ENCODE results near the gene HOGA1. TPM values are rescaled to one million over a fixed set of nuclear protein-coding genes. Genes with fewer than 3 reads are reported as not detected.

The HOGA1 gene
- total and polyA plus RNA-seq, 4 donors: 21.7 to 31.4 (median 22.8) TPM

DNA sequence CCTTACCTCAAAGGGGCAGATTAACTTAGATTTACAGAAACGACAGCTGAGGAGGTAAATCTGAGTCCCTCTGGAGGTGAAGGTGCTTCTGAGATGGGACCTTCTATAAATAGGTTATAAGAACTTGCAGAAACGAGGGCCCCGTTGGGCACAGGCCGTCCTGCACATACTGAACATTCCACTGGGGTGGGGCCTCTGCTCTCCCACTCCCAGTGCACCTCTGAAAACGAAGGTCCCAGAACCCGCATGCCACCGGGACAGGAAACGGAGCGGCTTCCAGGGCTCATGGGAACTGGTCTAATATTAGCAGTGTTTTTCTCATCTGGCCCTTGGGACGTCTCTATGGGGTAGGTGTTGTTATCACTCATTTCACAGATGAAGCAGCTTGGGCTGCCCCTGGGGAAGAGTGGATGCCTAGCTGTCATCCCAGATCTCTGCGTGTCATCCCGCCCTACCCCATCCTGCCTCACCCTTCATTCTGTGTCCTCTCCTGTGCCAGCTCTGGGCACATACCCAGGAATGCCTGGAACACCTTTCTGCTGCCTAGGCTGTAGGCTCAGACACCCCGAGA, 24.9 kb downstream of the HOGA1 start (continued):
- TF ChIP-seq RAD21 (IDR thresholded peaks at IDR 0.05): no peak
- no peak for TF ChIP-seq SP1 (IDR thresholded peaks at IDR 0.05)
- TF ChIP-seq, protein P1, sequence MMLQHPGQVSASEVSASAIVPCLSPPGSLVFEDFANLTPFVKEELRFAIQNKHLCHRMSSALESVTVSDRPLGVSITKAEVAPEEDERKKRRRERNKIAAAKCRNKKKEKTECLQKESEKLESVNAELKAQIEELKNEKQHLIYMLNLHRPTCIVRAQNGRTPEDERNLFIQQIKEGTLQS (IDR thresholded peaks at IDR 0.05): no peak
- TF ChIP-seq, protein P2, sequence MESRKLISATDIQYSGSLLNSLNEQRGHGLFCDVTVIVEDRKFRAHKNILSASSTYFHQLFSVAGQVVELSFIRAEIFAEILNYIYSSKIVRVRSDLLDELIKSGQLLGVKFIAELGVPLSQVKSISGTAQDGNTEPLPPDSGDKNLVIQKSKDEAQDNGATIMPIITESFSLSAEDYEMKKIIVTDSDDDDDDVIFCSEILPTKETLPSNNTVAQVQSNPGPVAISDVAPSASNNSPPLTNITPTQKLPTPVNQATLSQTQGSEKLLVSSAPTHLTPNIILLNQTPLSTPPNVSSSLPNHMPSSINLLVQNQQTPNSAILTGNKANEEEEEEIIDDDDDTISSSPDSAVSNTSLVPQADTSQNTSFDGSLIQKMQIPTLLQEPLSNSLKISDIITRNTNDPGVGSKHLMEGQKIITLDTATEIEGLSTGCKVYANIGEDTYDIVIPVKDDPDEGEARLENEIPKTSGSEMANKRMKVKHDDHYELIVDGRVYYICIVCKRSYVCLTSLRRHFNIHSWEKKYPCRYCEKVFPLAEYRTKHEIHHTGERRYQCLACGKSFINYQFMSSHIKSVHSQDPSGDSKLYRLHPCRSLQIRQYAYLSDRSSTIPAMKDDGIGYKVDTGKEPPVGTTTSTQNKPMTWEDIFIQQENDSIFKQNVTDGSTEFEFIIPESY (IDR thresholded peaks at IDR 0.05): no peak
- TF ChIP-seq EGR1 (IDR thresholded peaks at IDR 0.05; ENCODE audit: low read depth in 2 of 2): no peak

DNA sequence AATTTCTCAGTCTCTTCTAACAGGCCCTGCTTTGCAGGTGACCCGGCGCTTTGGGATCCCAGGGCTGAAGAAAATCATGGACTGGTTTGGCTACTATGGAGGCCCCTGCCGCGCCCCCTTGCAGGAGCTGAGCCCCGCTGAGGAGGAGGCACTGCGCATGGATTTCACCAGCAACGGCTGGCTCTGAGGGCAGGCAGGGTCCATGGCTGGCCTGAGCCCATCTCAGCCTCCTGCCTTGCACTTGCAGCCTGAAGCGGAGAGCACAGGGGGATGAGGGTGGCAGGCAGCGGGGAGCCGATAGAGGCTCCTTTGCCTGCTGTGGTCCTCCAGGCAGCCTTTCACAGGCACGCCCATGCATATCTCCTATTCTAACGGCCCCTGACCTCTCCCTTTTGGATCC, 27.3 kb downstream of the HOGA1 start:
- 89% methylated on average over 12 of the region's 12 CpGs for WGBS
- TF ChIP-seq HNF4A (conservative IDR thresholded peaks at IDR 0.05) (no peak), SP1 (IDR thresholded peaks at IDR 0.05) (no peak), FOXA2 (IDR thresholded peaks at IDR 0.05) (no peak), JUND (IDR thresholded peaks at IDR 0.05) (no peak), YY1 (IDR thresholded peaks at IDR 0.05) (no peak)
- TF ChIP-seq, protein P1 (IDR thresholded peaks at IDR 0.05): no peak
- Histone ChIP-seq H3K4me1 (ENCODE audit: control insufficient read depth in 4 of 4, insufficient read depth in 4 of 4, low read length in 3 of 4) (no peaks in the 10 kb centered on the region), H3K27ac (ENCODE audit: low read depth in 1 of 2, low read length in 2 of 2) (no peak overlapping the region), H3K27me3 (ENCODE audit: control insufficient read depth in 4 of 4, insufficient read depth in 4 of 4, low read length in 3 of 4) (no peaks in the 10 kb centered on the region), H3K9ac (ENCODE audit: low read depth in 1 of 2, low read length in 2 of 2) (no peak overlapping the region), H3K36me3 (ENCODE audit: control insufficient read depth in 4 of 4, insufficient read depth in 3 of 4, low read depth in 1 of 4, low read length in 3 of 4) (peaks cover 0 to 3% (median 1%) of the 10 kb centered on the region in 4 donors), H3K4me3 (ENCODE audit: low read depth in 1 of 3, low read length in 3 of 3) (no peak overlapping the region), H3K9me3 (ENCODE audit: control insufficient read depth in 4 of 4, low read length in 3 of 4) (no peaks in the 10 kb centered on the region)
- DNase-seq (ENCODE audit: low spot score): no peak

DNA sequence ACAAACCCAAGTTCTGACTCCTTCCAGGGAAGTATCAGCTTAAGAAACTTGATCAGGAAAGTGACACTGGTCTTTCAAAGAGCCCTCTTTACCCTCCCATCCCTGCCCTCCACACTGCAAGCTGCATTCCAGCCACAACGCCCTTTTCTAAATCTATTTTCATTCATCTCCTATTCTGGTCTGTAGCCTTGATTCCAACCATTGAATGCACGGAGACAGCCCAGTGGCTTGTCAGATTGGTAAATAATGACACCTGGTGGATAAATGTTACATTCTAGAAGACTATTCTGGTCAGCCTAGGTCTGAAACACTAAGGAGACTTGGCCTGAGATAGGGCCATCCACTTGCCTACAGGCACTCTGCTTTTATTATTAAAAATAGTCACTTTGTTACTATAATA, 28.2 kb downstream of the HOGA1 start:
- WGBS: 44% methylated on average over 2 of the region's 2 CpGs
- Histone ChIP-seq H3K4me3 (ENCODE audit: low read depth in 1 of 3, low read length in 3 of 3) (no peak overlapping the region), H3K36me3 (ENCODE audit: control insufficient read depth in 4 of 4, insufficient read depth in 3 of 4, low read depth in 1 of 4, low read length in 3 of 4) (peaks cover 0 to 3% (median 0%) of the 10 kb centered on the region in 4 donors), H3K27ac (ENCODE audit: low read depth in 1 of 2, low read length in 2 of 2) (no peak overlapping the region), H3K4me1 (ENCODE audit: control insufficient read depth in 4 of 4, insufficient read depth in 4 of 4, low read length in 3 of 4) (no peaks in the 10 kb centered on the region), H3K9me3 (ENCODE audit: control insufficient read depth in 4 of 4, low read length in 3 of 4) (no peaks in the 10 kb centered on the region), H3K27me3 (ENCODE audit: control insufficient read depth in 4 of 4, insufficient read depth in 4 of 4, low read length in 3 of 4) (no peaks in the 10 kb centered on the region), H3K9ac (ENCODE audit: low read depth in 1 of 2, low read length in 2 of 2) (no peak overlapping the region)
- DNase-seq (ENCODE audit: low spot score): no peak
- TF ChIP-seq RAD21 (IDR thresholded peaks at IDR 0.05) (peak; percentile 87), CTCF (IDR thresholded peaks at IDR 0.05; ENCODE audit: low read depth, low read length, missing input control) (peak; percentile 51), FOXA2 (IDR thresholded peaks at IDR 0.05) (no peak), TAF1 (conservative IDR thresholded peaks at IDR 0.05) (no peak), NR2F2 (IDR thresholded peaks at IDR 0.05) (no peak)

Data from liver (tissue), 9 donors.